Mesendoderm (in vitro differentiated cells): ENCODE data around the gene GRB10.
"Not testable (repeated sequence)": the region's sequence is repeated elsewhere in the genome, so short reads cannot be mapped to it uniquely, and the experiment has no call there.

Experiments used
- DNase-seq: peaks from one replicate; pipeline ENCODE4 v3.0.0; 2013
- H2AK5ac ChIP-seq: 2 replicates; pipeline ENCODE4 v1.6.1; 2013; ENCODE audit warnings: low read length, inconsistent platforms
- H2BK120ac ChIP-seq: 2 replicates; pipeline ENCODE4 v1.6.1; 2013; ENCODE audit warnings: low read depth, mild to moderate bottlenecking, low read length, moderate library complexity, mixed read lengths
- H2BK15ac ChIP-seq: replicated peaks from 2 replicates; pipeline ENCODE4 v1.6.1; 2013; ENCODE audit warnings: low read depth, mild to moderate bottlenecking, moderate library complexity
- H2BK5ac ChIP-seq: 2 replicates; pipeline ENCODE4 v1.6.1; 2013; ENCODE audit warnings: low read length, inconsistent platforms
- H3K18ac ChIP-seq: 2 replicates; pipeline ENCODE4 v1.6.1; 2013; ENCODE audit warnings: mild to moderate bottlenecking, low read length, mixed read lengths
- H3K23ac ChIP-seq: one replicate; pipeline ENCODE4 v1.6.1; 2013; ENCODE audit warnings: low read length
- H3K27ac ChIP-seq: 2 replicates; pipeline ENCODE4 v1.5.1; 2013; ENCODE audit warnings: low read depth, mild to moderate bottlenecking, inconsistent platforms, low read length, moderate library complexity
- H3K27me3 ChIP-seq: 2 replicates; pipeline ENCODE4 v1.6.1; 2013; ENCODE audit warnings: low read length, control low read depth, mild to moderate bottlenecking, inconsistent platforms; ENCODE audit not compliant: insufficient read depth, poor library complexity
- H3K36me3 ChIP-seq: 2 replicates; pipeline ENCODE4 v1.6.1; 2013; ENCODE audit warnings: low read length, inconsistent platforms; ENCODE audit not compliant: control insufficient read depth, insufficient read depth
- H3K4ac ChIP-seq: one replicate; pipeline ENCODE4 v1.6.1; 2013; ENCODE audit warnings: low read depth, mild to moderate bottlenecking, low read length, moderate library complexity
- H3K4me1 ChIP-seq: 2 replicates; pipeline ENCODE4 v1.6.1; 2013; ENCODE audit warnings: low read depth, low read length, inconsistent platforms; ENCODE audit not compliant: control insufficient read depth
- H3K4me2 ChIP-seq: 2 replicates; pipeline ENCODE4 v1.6.1; 2013; ENCODE audit warnings: low read length
- H3K4me3 ChIP-seq: 2 replicates; pipeline ENCODE4 v1.5.1; 2013; ENCODE audit warnings: mild to moderate bottlenecking, low read length
- H3K56ac ChIP-seq: one replicate; pipeline ENCODE4 v1.6.1; 2013; ENCODE audit warnings: low read length
- H3K79me1 ChIP-seq: 2 replicates; pipeline ENCODE4 v1.6.1; 2013; ENCODE audit warnings: low read length, inconsistent platforms
- H3K79me2 ChIP-seq: 2 replicates; pipeline ENCODE4 v1.6.1; 2013; ENCODE audit warnings: mild to moderate bottlenecking, low read length; ENCODE audit not compliant: control insufficient read depth, insufficient read depth
- H3K9ac ChIP-seq: 2 replicates; pipeline ENCODE4 v1.6.1; 2013; ENCODE audit warnings: low read length, inconsistent platforms
- H4K5ac ChIP-seq: one replicate; pipeline ENCODE4 v1.6.1; 2013; ENCODE audit warnings: low read length
- H4K8ac ChIP-seq: one replicate; pipeline ENCODE4 v1.6.1; 2013; ENCODE audit warnings: low read depth, mild to moderate bottlenecking, control low read depth, low read length, moderate library complexity
- WGBS: extraction: QIAGEN DNeasy Blood & Tissue Kit; methylation state at CpG from one replicate; pipeline ENCODE4 v1.1.7; 2013; ENCODE audit warnings: low lambda C conversion rate, missing lambda C conversion rate; ENCODE audit not compliant: insufficient coverage; ENCODE audit errors: extremely low coverage; 5-methylcytosine and 5-hydroxymethylcytosine counted together

The GRB10 gene

DNA sequence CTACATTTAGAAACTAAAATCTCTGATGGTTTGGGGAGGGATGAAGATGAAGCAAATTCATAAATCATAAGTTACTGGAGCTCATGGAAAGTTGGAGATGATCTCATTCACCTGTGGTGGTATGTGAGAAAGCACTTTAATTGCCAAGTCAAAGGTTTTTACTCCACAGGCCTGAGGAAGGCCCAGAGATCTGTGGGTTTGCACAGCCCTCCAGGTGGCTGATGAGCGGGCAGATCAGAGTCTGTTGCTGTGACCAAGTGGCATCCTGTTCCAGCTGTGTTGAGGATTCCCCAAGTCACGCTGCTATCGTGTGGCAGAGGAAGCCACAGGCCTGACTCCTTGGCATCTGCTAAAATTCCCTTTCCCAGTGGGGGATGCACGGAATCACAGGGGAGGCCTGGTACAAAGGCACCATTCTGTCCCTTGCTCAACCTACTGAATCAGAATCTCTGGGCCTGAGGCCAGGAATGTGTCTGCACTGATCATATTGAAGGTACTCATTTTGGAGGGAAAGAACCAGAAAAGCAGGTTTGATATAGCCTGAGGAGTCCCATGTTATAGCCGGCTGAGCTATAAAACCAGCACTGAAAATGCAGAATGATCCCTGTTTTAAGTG is 197.8 kb downstream of the GRB10 start:
- Histone ChIP-seq H4K8ac (no peak overlapping the region), H2AK5ac (no peak overlapping the region), H3K4me3 (no peak overlapping the region), H3K4me2 (no peak overlapping the region), H2BK120ac (no peak overlapping the region), H3K23ac (no peak overlapping the region), H3K79me1 (no peaks in the 10 kb centered on the region), H2BK5ac (no peak overlapping the region), H3K9ac (no peak overlapping the region), H3K27me3 (no peaks in the 10 kb centered on the region), H3K79me2 (no peaks in the 10 kb centered on the region), H4K5ac (no peak overlapping the region), H3K56ac (no peak overlapping the region), H3K4ac (no peak overlapping the region), H3K4me1 (no peaks in the 10 kb centered on the region), H3K36me3 (no peaks in the 10 kb centered on the region), H3K18ac (no peak overlapping the region), H2BK15ac (no peak overlapping the region), H3K27ac (no peak overlapping the region)
- DNase-seq: no peak
- no CpG with 5 or more reads among the region's 5 CpGs for WGBS

GRCh38 chr7:50584386-50584785 is 198.3 kb downstream of the GRB10 start:
- no peak overlapping the region for H2BK15ac ChIP-seq
- no peaks in the 10 kb centered on the region for H3K4me1 ChIP-seq
- no peak overlapping the region for H3K23ac ChIP-seq
- H4K8ac ChIP-seq: no peak overlapping the region
- no peak overlapping the region for H3K4me2 ChIP-seq
- no peak overlapping the region for H3K4ac ChIP-seq
- no peak for DNase-seq
- no peaks in the 10 kb centered on the region for H3K79me2 ChIP-seq
- H3K27ac ChIP-seq: no peak overlapping the region
- WGBS: no CpG with 5 or more reads among the region's 4 CpGs
- no peak overlapping the region for H2BK5ac ChIP-seq
- H3K36me3 ChIP-seq: no peaks in the 10 kb centered on the region
- H3K9ac ChIP-seq: no peak overlapping the region
- H3K18ac ChIP-seq: no peak overlapping the region
- no peak overlapping the region for H3K4me3 ChIP-seq
- no peak overlapping the region for H3K56ac ChIP-seq
- H4K5ac ChIP-seq: no peak overlapping the region
- H3K79me1 ChIP-seq: no peaks in the 10 kb centered on the region
- H2BK120ac ChIP-seq: no peak overlapping the region
- H3K27me3 ChIP-seq: no peaks in the 10 kb centered on the region
- no peak overlapping the region for H2AK5ac ChIP-seq

DNA sequence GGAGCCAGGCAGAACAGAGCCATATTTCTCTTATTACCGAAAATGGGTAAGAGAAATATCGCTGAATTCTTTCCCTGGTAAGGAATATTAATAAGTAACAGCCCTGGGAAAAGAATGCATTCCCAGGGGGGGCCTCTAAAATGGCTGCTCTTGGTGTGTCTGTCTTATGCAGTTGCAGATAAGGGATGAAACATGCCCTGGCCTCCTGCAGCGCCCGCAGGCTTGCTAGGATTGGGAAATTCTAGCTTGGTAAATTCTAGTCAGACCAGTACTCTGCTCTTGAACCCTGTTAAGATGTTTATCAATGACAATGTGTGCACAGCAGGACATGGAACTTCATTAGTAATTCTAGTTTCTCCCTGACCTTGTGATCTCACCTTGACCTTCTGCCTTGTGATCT is 199.4 kb downstream of the GRB10 start:
- not testable (repeated sequence) for H3K18ac ChIP-seq, H3K4me1 ChIP-seq, H3K79me1 ChIP-seq, H2BK5ac ChIP-seq, H3K79me2 ChIP-seq, H3K56ac ChIP-seq, DNase-seq, H3K9ac ChIP-seq, H3K27ac ChIP-seq, H3K27me3 ChIP-seq, H4K8ac ChIP-seq, H3K4me3 ChIP-seq, H2BK15ac ChIP-seq, H3K4me2 ChIP-seq, H3K4ac ChIP-seq, H3K23ac ChIP-seq, H2AK5ac ChIP-seq, H4K5ac ChIP-seq, H3K36me3 ChIP-seq, H2BK120ac ChIP-seq
- no CpG with 5 or more reads among the region's 4 CpGs for WGBS

DNA sequence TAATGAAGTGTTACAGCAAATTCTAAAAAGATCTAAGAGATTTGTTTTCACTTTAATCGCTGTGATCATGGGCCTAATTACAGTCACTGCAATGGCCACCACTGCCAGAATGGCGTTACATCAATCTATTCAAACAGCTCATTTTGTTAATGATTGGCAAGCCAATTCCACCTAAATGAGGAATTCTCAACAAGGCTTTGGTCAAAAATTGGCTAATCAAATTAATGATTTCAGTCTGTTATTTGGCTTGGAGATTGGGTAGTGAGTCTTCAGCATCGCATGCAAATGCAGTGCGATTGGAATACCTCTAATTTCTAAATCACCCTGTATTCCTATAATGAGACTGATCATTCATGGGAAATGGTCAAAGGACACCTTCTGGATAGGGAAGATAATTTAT is 200.4 kb downstream of the GRB10 start:
- DNase-seq, H3K4ac ChIP-seq, H3K56ac ChIP-seq, H3K27me3 ChIP-seq, H3K4me3 ChIP-seq, H3K79me1 ChIP-seq, H4K8ac ChIP-seq, H4K5ac ChIP-seq, H3K23ac ChIP-seq, H3K36me3 ChIP-seq, H2AK5ac ChIP-seq, H3K18ac ChIP-seq, H3K4me2 ChIP-seq, H2BK15ac ChIP-seq, H3K9ac ChIP-seq, H3K27ac ChIP-seq, H3K79me2 ChIP-seq, H3K4me1 ChIP-seq, H2BK120ac ChIP-seq, H2BK5ac ChIP-seq: not testable (repeated sequence)
- no CpG with 5 or more reads among the region's 4 CpGs for WGBS

- H4K8ac ChIP-seq, H3K79me2 ChIP-seq, H3K4me1 ChIP-seq, H3K4me3 ChIP-seq, H3K79me1 ChIP-seq, H3K27ac ChIP-seq, H3K4me2 ChIP-seq, H2BK15ac ChIP-seq, H3K9ac ChIP-seq, H2BK120ac ChIP-seq, DNase-seq, H2BK5ac ChIP-seq, H3K56ac ChIP-seq, H2AK5ac ChIP-seq, H3K23ac ChIP-seq, H3K4ac ChIP-seq, H4K5ac ChIP-seq, H3K27me3 ChIP-seq, H3K18ac ChIP-seq, H3K36me3 ChIP-seq: not testable (repeated sequence)
- no CpG with 5 or more reads among the region's 2 CpGs for WGBS
These were observed 202.0 kb downstream of the GRB10 start for GRCh38 chr7:50580666-50581065.

GRCh38 chr7:50580057-50580456 is 202.6 kb downstream of the GRB10 start:
- no peak overlapping the region for H2AK5ac ChIP-seq
- no peak overlapping the region for H3K56ac ChIP-seq
- no peak overlapping the region for H3K18ac ChIP-seq
- H4K8ac ChIP-seq: no peak overlapping the region
- H3K4me1 ChIP-seq: no peaks in the 10 kb centered on the region
- H3K79me1 ChIP-seq: no peaks in the 10 kb centered on the region
- no peaks in the 10 kb centered on the region for H3K79me2 ChIP-seq
- DNase-seq: no peak
- H3K4me2 ChIP-seq: no peak overlapping the region
- no peak overlapping the region for H3K9ac ChIP-seq
- no peak overlapping the region for H4K5ac ChIP-seq
- no peak overlapping the region for H2BK15ac ChIP-seq
- no peak overlapping the region for H2BK120ac ChIP-seq
- no peak overlapping the region for H2BK5ac ChIP-seq
- no peak overlapping the region for H3K4me3 ChIP-seq
- no peak overlapping the region for H3K27ac ChIP-seq
- no peak overlapping the region for H3K4ac ChIP-seq
- no peaks in the 10 kb centered on the region for H3K36me3 ChIP-seq
- no peak overlapping the region for H3K23ac ChIP-seq
- no CpG with 5 or more reads among the region's 5 CpGs for WGBS
- no peaks in the 10 kb centered on the region for H3K27me3 ChIP-seq
